Breast epithelium (tissue), 3 donors: ENCODE results near the gene ZBTB4.

Experiments used
- POLR2A ChIP-seq: fragments of 450-650 bp; IDR thresholded peaks from one replicate; pipeline ENCODE4 v1.6.1; 2016; ENCODE audit warnings: antibody characterized with exemption, mild to moderate bottlenecking, moderate library complexity
- TF ChIP-seq, protein P1 (sequence below), 3 donors: fragments of 450-650 bp; IDR thresholded peaks; one replicate each; pipeline ENCODE4 v1.5.1; 2016 to 2017; ENCODE audit warnings: antibody characterized with exemption in 3 of 3, mild to moderate bottlenecking in 3 of 3, moderate library complexity in 3 of 3

DNA sequence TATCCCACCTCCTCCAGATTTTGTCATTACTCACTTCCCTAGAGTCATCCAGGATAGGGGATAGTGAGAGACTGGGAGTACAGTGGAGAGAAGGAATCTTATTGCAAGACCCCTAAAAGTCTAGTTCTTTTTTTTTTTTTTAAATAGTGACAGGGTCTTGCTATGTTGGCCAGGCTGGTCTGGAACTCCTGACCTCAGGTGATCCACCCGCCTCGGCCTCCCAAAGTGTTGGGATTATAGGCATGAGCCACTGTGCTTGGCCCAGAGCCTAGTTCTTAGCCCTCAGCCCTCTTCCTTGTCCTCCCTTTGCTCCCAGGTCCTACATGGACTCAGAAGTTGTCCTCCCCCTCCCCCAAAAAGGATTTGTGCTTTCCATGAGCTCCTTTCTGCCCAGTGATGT is 37.3 kb downstream of the ZBTB4 start:
- TF ChIP-seq, protein P1, sequence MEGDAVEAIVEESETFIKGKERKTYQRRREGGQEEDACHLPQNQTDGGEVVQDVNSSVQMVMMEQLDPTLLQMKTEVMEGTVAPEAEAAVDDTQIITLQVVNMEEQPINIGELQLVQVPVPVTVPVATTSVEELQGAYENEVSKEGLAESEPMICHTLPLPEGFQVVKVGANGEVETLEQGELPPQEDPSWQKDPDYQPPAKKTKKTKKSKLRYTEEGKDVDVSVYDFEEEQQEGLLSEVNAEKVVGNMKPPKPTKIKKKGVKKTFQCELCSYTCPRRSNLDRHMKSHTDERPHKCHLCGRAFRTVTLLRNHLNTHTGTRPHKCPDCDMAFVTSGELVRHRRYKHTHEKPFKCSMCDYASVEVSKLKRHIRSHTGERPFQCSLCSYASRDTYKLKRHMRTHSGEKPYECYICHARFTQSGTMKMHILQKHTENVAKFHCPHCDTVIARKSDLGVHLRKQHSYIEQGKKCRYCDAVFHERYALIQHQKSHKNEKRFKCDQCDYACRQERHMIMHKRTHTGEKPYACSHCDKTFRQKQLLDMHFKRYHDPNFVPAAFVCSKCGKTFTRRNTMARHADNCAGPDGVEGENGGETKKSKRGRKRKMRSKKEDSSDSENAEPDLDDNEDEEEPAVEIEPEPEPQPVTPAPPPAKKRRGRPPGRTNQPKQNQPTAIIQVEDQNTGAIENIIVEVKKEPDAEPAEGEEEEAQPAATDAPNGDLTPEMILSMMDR (IDR thresholded peaks at IDR 0.05), result no peak
- no peak for TF ChIP-seq POLR2A
